ENCODE data around the gene LYRM9. TPM values are rescaled to one million over a fixed set of nuclear protein-coding genes. Genes with fewer than 3 reads are reported as not detected.

The LYRM9 gene
- total RNA-seq, 1 experiment from 2014 or later = 2.8 TPM

- ChIA-PET POLR2A (ENCODE audit: low non-redundant PET) (no interaction called here), CTCF (no interaction called here)
- intact Hi-C loops (cut with micrococcal nuclease; ENCODE audit: unreplicated experiment) = no loop called here
- Histone ChIP-seq H3K27me3 (replicated peaks; ENCODE audit: insufficient read depth, low read depth, low read length, poor library complexity) (no peaks in the 10 kb centered on the region), H3K9me3 (ENCODE audit: low read depth, low read length, poor library complexity, severe bottlenecking) (no peaks in the 10 kb centered on the region), H3K4me1 (ENCODE audit: insufficient read depth, low read length, poor library complexity, severe bottlenecking) (no peaks in the 10 kb centered on the region), H3K4me3 (ENCODE audit: low read depth, low read length, poor library complexity, severe bottlenecking) (no peak overlapping the region), H3K27ac (ENCODE audit: low read depth, low read length, poor library complexity, severe bottlenecking) (no peak overlapping the region), H3K36me3 (ENCODE audit: insufficient read depth, low read length, poor library complexity, severe bottlenecking) (no peaks in the 10 kb centered on the region)
- TF ChIP-seq CTCF (conservative IDR thresholded peaks at IDR 0.05; ENCODE audit: low read depth, low read length) (no peak), EZH2 (IDR thresholded peaks at IDR 0.05; ENCODE audit: borderline replicate concordance, low read depth, low read length, poor library complexity, severe bottlenecking) (no peak)
- no peak for DNase-seq (ENCODE audit: low spot score)
- no TSS peak for BruUV-seq (replicated peaks)
Measured at GRCh38 chr17:27873746-27874145, 19.4 kb downstream of the LYRM9 start.

GRCh38 chr17:27873211-27873610, 20.0 kb downstream of the LYRM9 start:
- POLR2A ChIA-PET (ENCODE audit: low non-redundant PET) = no interaction called here
- TF ChIP-seq CTCF (conservative IDR thresholded peaks at IDR 0.05; ENCODE audit: low read depth, low read length) (no peak), EZH2 (IDR thresholded peaks at IDR 0.05; ENCODE audit: borderline replicate concordance, low read depth, low read length, poor library complexity, severe bottlenecking) (no peak)
- no peaks in the 10 kb centered on the region for H3K27me3 ChIP-seq (replicated peaks; ENCODE audit: insufficient read depth, low read depth, low read length, poor library complexity)
- intact Hi-C loops (cut with micrococcal nuclease; ENCODE audit: unreplicated experiment) = no loop called here
- DNase-seq (ENCODE audit: low spot score) = no peak
- BruUV-seq (replicated peaks) = no TSS peak
- no peaks in the 10 kb centered on the region for H3K4me1 ChIP-seq (ENCODE audit: insufficient read depth, low read length, poor library complexity, severe bottlenecking)
- H3K4me3 ChIP-seq (ENCODE audit: low read depth, low read length, poor library complexity, severe bottlenecking) = no peak overlapping the region
- no peaks in the 10 kb centered on the region for H3K9me3 ChIP-seq (ENCODE audit: low read depth, low read length, poor library complexity, severe bottlenecking)
- H3K27ac ChIP-seq (ENCODE audit: low read depth, low read length, poor library complexity, severe bottlenecking) = no peak overlapping the region
- no peaks in the 10 kb centered on the region for H3K36me3 ChIP-seq (ENCODE audit: insufficient read depth, low read length, poor library complexity, severe bottlenecking)
- CTCF ChIA-PET = no interaction called here

- no peaks in the 10 kb centered on the region for H3K4me1 ChIP-seq (ENCODE audit: insufficient read depth, low read length, poor library complexity, severe bottlenecking)
- no TSS peak for BruUV-seq (replicated peaks)
- TF ChIP-seq CTCF (conservative IDR thresholded peaks at IDR 0.05; ENCODE audit: low read depth, low read length) (no peak), EZH2 (IDR thresholded peaks at IDR 0.05; ENCODE audit: borderline replicate concordance, low read depth, low read length, poor library complexity, severe bottlenecking) (no peak)
- CTCF ChIA-PET = no interaction called here
- H3K27me3 ChIP-seq (replicated peaks; ENCODE audit: insufficient read depth, low read depth, low read length, poor library complexity) = no peaks in the 10 kb centered on the region
- no peaks in the 10 kb centered on the region for H3K36me3 ChIP-seq (ENCODE audit: insufficient read depth, low read length, poor library complexity, severe bottlenecking)
- POLR2A ChIA-PET (ENCODE audit: low non-redundant PET) = no interaction called here
- no peak overlapping the region for H3K27ac ChIP-seq (ENCODE audit: low read depth, low read length, poor library complexity, severe bottlenecking)
- H3K9me3 ChIP-seq (ENCODE audit: low read depth, low read length, poor library complexity, severe bottlenecking) = no peaks in the 10 kb centered on the region
- intact Hi-C loops (cut with micrococcal nuclease; ENCODE audit: unreplicated experiment) = no loop called here
- DNase-seq (ENCODE audit: low spot score) = no peak
- H3K4me3 ChIP-seq (ENCODE audit: low read depth, low read length, poor library complexity, severe bottlenecking) = no peak overlapping the region
Measured at GRCh38 chr17:27872776-27873175, 20.4 kb downstream of the LYRM9 start.

Measured in A673 (cell line).